Measurements from ENCODE around the gene SIPA1L3. TPM values are rescaled to one million over a fixed set of nuclear protein-coding genes. Genes with fewer than 3 reads are reported as not detected.

Gene SIPA1L3
- total and polyA plus RNA-seq, 8 donors: 2.9 to 211 (median 24.3) TPM

DNA sequence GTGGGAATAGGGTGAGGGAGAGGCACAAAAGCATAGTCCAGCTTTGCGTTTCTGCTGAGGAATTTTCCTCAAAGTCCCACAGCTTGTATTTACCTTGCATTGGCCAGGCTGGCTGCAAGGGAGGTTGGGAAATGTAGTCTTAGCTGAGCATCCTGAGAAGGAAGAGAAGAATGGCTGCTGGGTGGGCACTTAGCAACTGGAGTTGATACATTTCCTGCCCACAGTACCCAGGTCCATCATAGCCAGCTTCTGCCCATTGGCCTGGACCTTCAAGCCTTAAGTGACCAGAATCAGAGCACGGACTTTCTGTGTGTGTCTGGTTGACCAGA is 112.4 kb downstream of the SIPA1L3 start:
- no peaks in the 10 kb centered on the region for H3K36me3 ChIP-seq
- DNase-seq: no peak
- H3K4me1 ChIP-seq: peaks cover 18 to 21% (median 20%) of the 10 kb centered on the region in 4 donors
- H3K27me3 ChIP-seq: no peaks in the 10 kb centered on the region
- H3K27ac ChIP-seq: no peak overlapping the region
- H3K9me3 ChIP-seq: no peaks in the 10 kb centered on the region
- intact Hi-C loops (cut with DNase I; ENCODE audit: low total_unique reads): no loop called here
- TF ChIP-seq CTCF (IDR thresholded peaks at IDR 0.05) (no peak), EP300 (IDR thresholded peaks at IDR 0.05) (no peak), POLR2AphosphoS5 (IDR thresholded peaks at IDR 0.05) (no peak), POLR2A (IDR thresholded peaks at IDR 0.05) (no peak)
- 67 to 86% (median 76%) methylated on average over 2 of the region's 2 CpGs for WGBS, 5 donors
- no peak overlapping the region for H3K4me3 ChIP-seq

GRCh38 chr19:38020311-38020710 is 113.3 kb downstream of the SIPA1L3 start:
- Histone ChIP-seq H3K27ac (no peak overlapping the region), H3K36me3 (no peaks in the 10 kb centered on the region), H3K4me1 (peaks cover 19 to 23% (median 20%) of the 10 kb centered on the region in 4 donors), H3K27me3 (no peaks in the 10 kb centered on the region), H3K4me3 (no peak overlapping the region), H3K9me3 (no peaks in the 10 kb centered on the region)
- 63 to 76% (median 71%) methylated on average over 4 of the region's 4 CpGs for WGBS, 5 donors
- intact Hi-C loops (cut with DNase I; ENCODE audit: low total_unique reads): no loop called here
- TF ChIP-seq CTCF (IDR thresholded peaks at IDR 0.05) (no peak), EP300 (IDR thresholded peaks at IDR 0.05) (no peak), POLR2AphosphoS5 (IDR thresholded peaks at IDR 0.05) (no peak), POLR2A (IDR thresholded peaks at IDR 0.05) (no peak)
- DNase-seq: no peak

- Histone ChIP-seq H3K4me1 (peaks cover 19 to 29% (median 23%) of the 10 kb centered on the region in 4 donors), H3K27me3 (no peaks in the 10 kb centered on the region), H3K36me3 (no peaks in the 10 kb centered on the region), H3K4me3 (no peak overlapping the region), H3K27ac (no peak overlapping the region), H3K9me3 (no peaks in the 10 kb centered on the region)
- no peak for DNase-seq
- intact Hi-C loops (cut with DNase I; ENCODE audit: low total_unique reads): no loop called here
- WGBS, 5 donors: 94 to 100% (median 100%) methylated on average over 1 of the region's 1 CpG
- TF ChIP-seq CTCF (IDR thresholded peaks at IDR 0.05): no peak
- no peak for TF ChIP-seq POLR2AphosphoS5 (IDR thresholded peaks at IDR 0.05)
- TF ChIP-seq POLR2A (IDR thresholded peaks at IDR 0.05): no peak
- TF ChIP-seq EP300 (IDR thresholded peaks at IDR 0.05): no peak
Observed at GRCh38 chr19:38021352-38021751, 114.3 kb downstream of the SIPA1L3 start.

DNA sequence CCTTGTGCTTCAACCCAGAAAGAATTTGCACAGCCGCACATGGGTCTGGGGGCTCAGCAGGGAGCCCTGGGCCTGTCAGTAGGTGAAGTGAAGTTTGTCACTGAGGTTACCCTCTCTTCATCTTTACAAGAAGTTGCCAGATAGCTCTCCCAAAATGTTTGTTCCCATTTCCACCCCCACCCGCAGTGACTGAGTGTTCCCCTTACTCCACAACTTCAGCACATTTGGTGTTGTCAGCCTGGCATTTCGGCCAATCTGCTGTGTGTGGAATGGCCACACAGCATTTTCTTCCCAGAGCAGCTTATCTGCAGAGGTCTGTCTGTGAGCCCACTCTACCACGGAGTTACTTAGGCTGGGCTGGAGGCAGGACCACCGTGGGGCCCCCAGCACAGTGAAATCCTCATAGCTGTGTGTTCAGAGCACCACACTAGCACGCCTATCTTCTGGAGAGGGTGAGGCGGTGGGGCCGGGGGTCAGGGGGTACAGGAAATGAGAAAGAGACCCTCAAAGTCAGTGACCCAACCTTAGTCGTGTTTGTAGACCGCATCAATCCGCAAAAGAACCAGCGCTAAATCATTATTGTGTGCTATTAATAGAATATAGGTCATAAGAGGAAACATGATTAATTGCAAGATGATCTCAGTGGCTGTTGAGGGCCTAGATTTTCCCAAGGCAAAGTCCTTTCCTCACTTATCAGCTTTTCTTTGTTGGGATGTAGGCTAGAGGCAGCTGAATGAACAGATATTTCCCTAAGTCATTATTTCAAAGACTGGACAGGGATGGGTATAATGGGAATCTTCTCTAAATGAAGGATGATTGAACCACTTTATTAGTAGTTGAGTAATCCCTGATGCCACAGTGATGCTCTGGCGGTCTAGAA is 116.0 kb downstream of the SIPA1L3 start:
- H3K27ac ChIP-seq: peak overlapping the region; percentile 5 to 76 (median 46)
- intact Hi-C loops (cut with DNase I; ENCODE audit: low total_unique reads): no loop called here
- 57 to 69% (median 63%) methylated on average over 12 to 13 of the region's 13 CpGs for WGBS, 5 donors

More for the DNA sequence above, 116.0 kb downstream of the SIPA1L3 start:
- H3K27me3 ChIP-seq: no peaks in the 10 kb centered on the region
- peak in 1 of 2 donors; percentile 77 for DNase-seq
- no peak for TF ChIP-seq CTCF (IDR thresholded peaks at IDR 0.05)
- TF ChIP-seq POLR2A (IDR thresholded peaks at IDR 0.05): no peak
- TF ChIP-seq POLR2AphosphoS5 (IDR thresholded peaks at IDR 0.05): no peak
- H3K4me1 ChIP-seq: peaks cover 19 to 29% (median 23%) of the 10 kb centered on the region in 4 donors
- no peak overlapping the region for H3K4me3 ChIP-seq
- H3K9me3 ChIP-seq: no peaks in the 10 kb centered on the region
- H3K36me3 ChIP-seq: no peaks in the 10 kb centered on the region
